ENCODE measurements around the gene ADAM33. TPM values are rescaled to one million over a fixed set of nuclear protein-coding genes. Genes with fewer than 3 reads are reported as not detected.

The ADAM33 gene, protein sequence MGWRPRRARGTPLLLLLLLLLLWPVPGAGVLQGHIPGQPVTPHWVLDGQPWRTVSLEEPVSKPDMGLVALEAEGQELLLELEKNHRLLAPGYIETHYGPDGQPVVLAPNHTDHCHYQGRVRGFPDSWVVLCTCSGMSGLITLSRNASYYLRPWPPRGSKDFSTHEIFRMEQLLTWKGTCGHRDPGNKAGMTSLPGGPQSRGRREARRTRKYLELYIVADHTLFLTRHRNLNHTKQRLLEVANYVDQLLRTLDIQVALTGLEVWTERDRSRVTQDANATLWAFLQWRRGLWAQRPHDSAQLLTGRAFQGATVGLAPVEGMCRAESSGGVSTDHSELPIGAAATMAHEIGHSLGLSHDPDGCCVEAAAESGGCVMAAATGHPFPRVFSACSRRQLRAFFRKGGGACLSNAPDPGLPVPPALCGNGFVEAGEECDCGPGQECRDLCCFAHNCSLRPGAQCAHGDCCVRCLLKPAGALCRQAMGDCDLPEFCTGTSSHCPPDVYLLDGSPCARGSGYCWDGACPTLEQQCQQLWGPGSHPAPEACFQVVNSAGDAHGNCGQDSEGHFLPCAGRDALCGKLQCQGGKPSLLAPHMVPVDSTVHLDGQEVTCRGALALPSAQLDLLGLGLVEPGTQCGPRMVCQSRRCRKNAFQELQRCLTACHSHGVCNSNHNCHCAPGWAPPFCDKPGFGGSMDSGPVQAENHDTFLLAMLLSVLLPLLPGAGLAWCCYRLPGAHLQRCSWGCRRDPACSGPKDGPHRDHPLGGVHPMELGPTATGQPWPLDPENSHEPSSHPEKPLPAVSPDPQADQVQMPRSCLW
- 0.32 and 0.76 TPM in 2 replicates for total RNA-seq

DNA sequence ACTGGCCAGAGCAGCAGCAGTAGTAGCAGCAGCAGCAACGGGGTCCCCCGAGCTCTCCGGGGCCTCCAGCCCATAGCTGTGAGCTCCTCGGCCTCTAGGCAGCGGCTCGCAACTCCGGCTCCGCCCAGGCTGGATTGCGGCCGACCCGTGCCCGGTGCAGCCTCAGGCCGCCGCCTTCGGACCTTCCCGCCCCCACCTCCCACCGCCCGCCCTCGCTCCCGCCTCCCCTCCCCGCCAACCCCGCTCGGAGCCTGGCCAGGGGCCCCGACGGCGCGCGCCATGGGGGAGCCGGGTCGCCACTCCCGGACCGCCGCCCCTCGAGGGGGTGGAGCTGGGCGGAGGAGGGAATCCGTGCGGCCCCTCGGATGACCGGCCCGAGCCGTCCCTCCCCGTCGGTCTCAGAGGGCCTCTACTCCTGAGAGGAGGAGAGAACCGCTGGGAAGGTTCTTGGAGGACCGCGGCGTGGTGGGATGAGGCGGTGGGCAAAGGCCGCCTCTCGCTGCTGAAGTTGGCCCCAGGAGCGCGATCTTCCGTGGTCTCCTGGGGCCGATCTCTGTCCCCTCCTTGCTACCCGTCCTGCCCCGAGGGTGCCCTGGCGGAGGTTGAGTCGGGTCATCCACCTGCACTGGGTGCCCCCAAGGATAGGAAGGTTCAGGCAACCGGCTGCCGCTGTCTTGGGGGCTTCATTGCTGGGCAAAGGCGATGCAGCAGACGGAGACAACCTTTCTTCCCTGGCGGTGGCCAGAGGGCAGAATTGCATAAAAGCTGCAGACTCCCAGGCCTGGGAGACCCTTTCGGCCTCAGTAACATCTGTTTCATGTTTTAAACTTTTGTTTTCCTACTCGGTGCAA is at the start of gene ADAM33:
TSS of gene ADAM33 (minus strand) at position 80 of the 851 bp plus-strand sequence. CDS start at position 74, 6 bp downstream.

DNA sequence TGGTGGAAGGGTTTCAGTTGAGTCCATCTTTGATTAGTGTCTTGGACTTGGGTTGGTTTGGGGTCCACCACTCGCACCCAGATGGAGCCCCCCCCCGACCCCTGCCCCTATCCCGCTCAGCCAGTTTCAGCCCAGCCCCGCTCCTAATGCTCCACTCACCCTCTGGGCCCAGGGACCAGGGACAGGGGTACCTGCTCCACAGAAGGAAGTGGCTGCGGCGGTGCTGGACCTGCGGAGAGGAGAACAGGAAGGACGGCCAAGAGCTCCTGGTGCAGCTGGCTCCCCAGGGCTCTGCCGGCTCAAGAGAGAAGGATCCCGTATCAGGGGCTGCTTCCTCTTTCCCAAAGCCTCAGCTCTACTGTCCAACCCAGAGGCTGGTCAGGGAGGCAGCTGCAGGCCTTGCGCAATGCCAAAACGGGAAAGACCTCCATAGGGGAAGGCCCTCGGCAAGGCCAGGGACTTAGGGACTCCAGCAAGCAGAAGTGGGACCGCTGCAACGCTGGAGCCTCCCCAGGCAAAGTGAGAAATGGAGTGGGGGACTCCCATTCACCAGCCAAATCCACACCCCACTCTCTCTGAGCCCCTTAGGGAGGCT is 30.6 kb upstream of the ADAM33 start, which contains the start of gene SIGLEC1:
TSS of gene SIGLEC1 (minus strand) at position 322 of the 595 bp plus-strand sequence. CDS start 5,472 bp downstream, outside the sequence.

DNA sequence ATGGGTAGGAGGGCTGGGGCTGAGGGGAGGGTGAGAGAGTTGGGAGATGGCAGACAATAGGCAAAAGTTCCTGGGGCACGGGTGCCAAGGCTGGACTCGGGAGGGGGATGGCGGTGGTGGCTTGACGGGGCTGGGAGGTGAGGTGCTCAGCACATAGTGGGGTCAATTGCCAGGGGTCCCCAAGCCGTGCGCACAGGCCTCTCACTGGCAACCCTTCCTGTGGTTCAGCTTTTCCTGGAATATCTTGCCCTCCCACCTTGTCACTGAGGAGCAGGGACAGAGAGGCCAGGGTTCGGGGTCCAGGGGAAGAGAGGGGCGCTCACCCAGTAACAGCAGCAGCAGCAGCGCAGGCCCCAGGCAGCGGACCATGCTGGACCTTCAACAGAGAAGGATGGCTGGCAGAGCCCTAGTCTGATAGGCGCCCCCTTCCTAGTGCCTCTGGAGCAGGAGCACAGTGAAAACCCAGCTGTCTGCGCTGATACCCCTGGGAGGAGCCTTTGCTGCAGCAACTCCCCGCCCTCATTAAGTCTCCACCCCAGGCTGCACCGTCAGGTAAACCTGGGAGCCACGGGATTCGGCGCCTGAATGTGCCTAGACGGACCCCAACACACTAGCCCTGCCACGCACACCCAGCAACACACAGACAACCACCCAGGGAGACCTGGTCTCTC is 18.6 kb downstream of the ADAM33 start, which contains the start of gene GFRA4:
TSS of gene GFRA4 (minus strand) at position 369 of the 671 bp plus-strand sequence. CDS start at position 369, 0 bp downstream.

Other genes with a start within 250 kb of the ADAM33 start
- 29.9 and 31.5 TPM in 2 replicates for gene ATRN, start 211.0 kb downstream of the ADAM33 start, total RNA-seq
- not detected in 2 replicates for gene GFRA4, start 18.6 kb downstream of the ADAM33 start, total RNA-seq
- not detected in 2 replicates for gene SIGLEC1, start 30.6 kb upstream of the ADAM33 start, total RNA-seq
- gene HSPA12B, start 50.7 kb upstream of the ADAM33 start, total RNA-seq: 3.9 and 16.3 TPM in 2 replicates
- 20.2 and 29.6 TPM in 2 replicates for gene ADISSP, start 85.7 kb upstream of the ADAM33 start, total RNA-seq
- not detected in 2 replicates for gene SPEF1, start 99.4 kb upstream of the ADAM33 start, total RNA-seq
- 96.8 and 118 TPM in 2 replicates for gene CENPB, start 104.7 kb upstream of the ADAM33 start, total RNA-seq
- 10.7 and 14.9 TPM in 2 replicates for gene CDC25B, start 114.3 kb upstream of the ADAM33 start, total RNA-seq
- gene AP5S1, start 138.5 kb upstream of the ADAM33 start, total RNA-seq: 10.7 and 16.4 TPM in 2 replicates
- 12.0 and 12.9 TPM in 2 replicates for gene MAVS, start 164.8 kb upstream of the ADAM33 start, total RNA-seq
- gene PANK2, start 207.4 kb upstream of the ADAM33 start, total RNA-seq: 60.7 and 88.1 TPM in 2 replicates

Measured in epithelial cell of umbilical artery (primary cell).